HCT116 (cell line): Measurements from ENCODE around the gene CD99L2. TPM values are rescaled to one million over a fixed set of nuclear protein-coding genes. Genes with fewer than 3 reads are reported as not detected.

Experiments used
- ATAC-seq: fragments of 200-7000 bp; cut with Tn5 transposase; 2 replicates; pipeline ENCODE4 v1.9.1; 2020; ENCODE audit warnings: mild to moderate bottlenecking, moderate library complexity
- BruUV-seq: library from RNA; stranded (reverse); fragments of 400-500 nt; replicated peaks from 2 replicates; lab custom pipeline; 2021; lab: Mats Ljungman, UMichigan
- CTCF ChIA-PET: fragments of 300-600 bp; sonication (Branson Sonifier 250); formaldehyde crosslinking; loops from one replicate; lab custom pipeline; 2021; ENCODE audit warnings: antibody characterized with exemption; lab: Charles Lee
- POLR2A ChIA-PET: fragments of 300-600, 350-600 bp; sonication (Branson Sonifier 250); formaldehyde crosslinking; loops from one replicate; lab custom pipeline; 2021; ENCODE audit warnings: antibody characterized with exemption; lab: Charles Lee
- RAD21 ChIA-PET, 2 experiments: fragments of 300-600 bp; sonication (Branson Sonifier 250); formaldehyde crosslinking; loops; one replicate each; lab custom pipeline; 2023; ENCODE audit warnings: low total read pairs in 2 of 2; ENCODE audit not compliant: uncharacterized antibody in 2 of 2, unreplicated experiment in 2 of 2, low non-redundant PET in 1 of 2; lab: Charles Lee
- DNase-seq: peaks from one replicate; pipeline ENCODE4 v3.0.0-alpha.2; 2010; ENCODE audit warnings: low read depth, low spot score
- H2AFZ ChIP-seq: fragments of 200-600 bp; shearing (Covaris generic), sonication (generic); 2 replicates; pipeline ENCODE4 v1.6.1; 2017; ENCODE audit warnings: low read depth, mixed run types, mixed read lengths, antibody characterized with exemption, low read length; ENCODE audit not compliant: poor library complexity, severe bottlenecking
- H3K27ac ChIP-seq: 2 replicates; pipeline ENCODE4 v1.5.1; 2012; ENCODE audit warnings: low read depth, low read length
- H3K27me3 ChIP-seq: fragments of 200-600 bp; sonication (generic); 2 replicates; pipeline ENCODE4 v1.6.1; 2016; ENCODE audit warnings: mixed run types, low read length, mixed read lengths; ENCODE audit not compliant: insufficient read depth
- H3K36me3 ChIP-seq, 2 experiments: fragments of 200-500 bp in 1 of 2; fragments of 200-600 bp in 1 of 2; sonication (Bioruptor generic) in 1 of 2; sonication (generic) in 1 of 2; 2 replicates each; pipeline versions ENCODE4 v1.5.1 to v1.6.1; 2014 to 2016; ENCODE audit warnings: low read length in 2 of 2, inconsistent platforms in 1 of 2, mixed read lengths in 1 of 2, mixed run types in 1 of 2; ENCODE audit not compliant: insufficient read depth in 2 of 2, control insufficient read depth in 1 of 2
- H3K4me1 ChIP-seq, 2 experiments: fragments of 200-600 bp in 1 of 2; sonication (generic) in 1 of 2; 2 replicates each; pipeline versions ENCODE4 v1.5.1 to v1.6.1; 2012 to 2017; ENCODE audit warnings: low read length in 2 of 2, inconsistent platforms in 1 of 2, mild to moderate bottlenecking in 1 of 2, mixed read lengths in 1 of 2, mixed run types in 1 of 2, moderate library complexity in 1 of 2; ENCODE audit not compliant: insufficient read depth in 2 of 2, control insufficient read depth in 1 of 2
- H3K4me2 ChIP-seq: fragments of 200-600 bp; sonication (generic); 2 replicates; pipeline ENCODE4 v1.6.1; 2017; ENCODE audit warnings: mixed run types, low read length, mixed read lengths
- H3K4me3 ChIP-seq, 2 experiments: fragments of 200-600 bp in 1 of 2; sonication (generic) in 1 of 2; replicated peaks in 1 of 2; 2 replicates each; pipeline ENCODE4 v1.5.1; 2011 to 2016; ENCODE audit warnings: low read length in 2 of 2, control low read depth in 1 of 2, low read depth in 1 of 2, mild to moderate bottlenecking in 1 of 2, mixed read lengths in 1 of 2, mixed run types in 1 of 2
- H3K79me2 ChIP-seq: fragments of 200-600 bp; sonication (generic); 2 replicates; pipeline ENCODE4 v1.6.1; 2017; ENCODE audit warnings: mild to moderate bottlenecking, mixed run types, low read length, moderate library complexity, mixed read lengths; ENCODE audit not compliant: insufficient read depth
- H3K9ac ChIP-seq: fragments of 200-600 bp; sonication (generic); 2 replicates; pipeline ENCODE4 v1.6.1; 2016; ENCODE audit warnings: low read length, mixed read lengths
- H3K9me2 ChIP-seq: fragments of 200-600 bp; sonication (generic), shearing (Covaris generic); 2 replicates; pipeline ENCODE4 v1.6.1; 2017; ENCODE audit warnings: mixed run types, mild to moderate bottlenecking, moderate library complexity; ENCODE audit not compliant: insufficient read depth
- H3K9me3 ChIP-seq, 2 experiments: fragments of 200-500 bp in 1 of 2; fragments of 200-600 bp in 1 of 2; sonication (Bioruptor generic) in 1 of 2; sonication (generic) in 1 of 2; 2 replicates each; pipeline ENCODE4 v1.6.1; 2014 to 2017; ENCODE audit warnings: low read length in 2 of 2, mixed read lengths in 2 of 2, inconsistent platforms in 1 of 2, low read depth in 1 of 2, mild to moderate bottlenecking in 1 of 2, mixed run types in 1 of 2, moderate library complexity in 1 of 2; ENCODE audit not compliant: control insufficient read depth in 1 of 2, insufficient read depth in 1 of 2
- H4K20me1 ChIP-seq: fragments of 200-600 bp; sonication (generic), shearing (Covaris generic); 2 replicates; pipeline ENCODE4 v1.6.1; 2017; ENCODE audit warnings: mixed run types, mild to moderate bottlenecking, moderate library complexity; ENCODE audit not compliant: insufficient read depth
- CBX3 ChIP-seq: IDR thresholded peaks from 2 replicates; pipeline ENCODE4 v1.6.1; 2012; ENCODE audit warnings: low read depth
- CEBPB ChIP-seq: IDR thresholded peaks from 2 replicates; pipeline ENCODE4 v1.6.1; 2012; ENCODE audit warnings: low read depth
- EGR1 ChIP-seq: IDR thresholded peaks from 2 replicates; pipeline ENCODE4 v1.6.1; 2012; ENCODE audit warnings: low read depth
- ELF1 ChIP-seq: IDR thresholded peaks from 2 replicates; pipeline ENCODE4 v1.6.1; 2012; ENCODE audit warnings: low read depth, borderline replicate concordance
- EZH2 ChIP-seq: fragments of 200-600 bp; sonication (generic); IDR thresholded peaks from 2 replicates; pipeline ENCODE4 v1.6.1; 2017; ENCODE audit warnings: antibody characterized with exemption, mixed run types
- EZH2phosphoT487 ChIP-seq: fragments of 200-600 bp; IDR thresholded peaks from 2 replicates; pipeline ENCODE4 v1.6.1; 2018; ENCODE audit warnings: antibody characterized with exemption, borderline replicate concordance
- FOSL1 ChIP-seq: IDR thresholded peaks from 2 replicates; pipeline ENCODE4 v1.6.1; 2012; ENCODE audit warnings: low read depth
- JUND ChIP-seq: IDR thresholded peaks from 2 replicates; pipeline ENCODE4 v1.6.1; 2012
- MAX ChIP-seq: IDR thresholded peaks from 2 replicates; pipeline ENCODE4 v1.6.1; 2012
- POLR2A ChIP-seq: IDR thresholded peaks from 2 replicates; pipeline ENCODE4 v1.7.0; 2011; ENCODE audit warnings: borderline replicate concordance; ENCODE audit not compliant: insufficient read depth, insufficient read length; ENCODE audit errors: extremely low read depth
- POLR2AphosphoS5 ChIP-seq: IDR thresholded peaks from 2 replicates; pipeline ENCODE4 v1.6.1; 2011; ENCODE audit warnings: mild to moderate bottlenecking, low read depth, low read length, moderate library complexity
- SIN3A ChIP-seq: IDR thresholded peaks from 2 replicates; pipeline ENCODE4 v1.6.1; 2012; ENCODE audit warnings: low read depth
- SP1 ChIP-seq: IDR thresholded peaks from 2 replicates; pipeline ENCODE4 v1.6.1; 2012; ENCODE audit warnings: low read depth
- TCF7L2 ChIP-seq: IDR thresholded peaks from 2 replicates; pipeline ENCODE4 v1.7.0; 2011; ENCODE audit warnings: borderline replicate concordance, inconsistent platforms; ENCODE audit not compliant: insufficient read depth, insufficient read length; ENCODE audit errors: extremely low read depth
- YY1 ChIP-seq: IDR thresholded peaks from 2 replicates; pipeline ENCODE4 v1.6.1; 2011; ENCODE audit warnings: low read length, low read depth, moderate library complexity, mild to moderate bottlenecking; ENCODE audit not compliant: insufficient replicate concordance; ENCODE audit errors: extremely low read depth
- ZBTB33 ChIP-seq: IDR thresholded peaks from 2 replicates; pipeline ENCODE4 v1.6.1; 2011; ENCODE audit warnings: mild to moderate bottlenecking, low read length, moderate library complexity; ENCODE audit not compliant: insufficient replicate concordance; ENCODE audit errors: extremely low read depth
- ZFX ChIP-seq: fragments of 450-650 bp; IDR thresholded peaks from 2 replicates; pipeline ENCODE4 v1.6.1; 2017
- ZNF274 ChIP-seq: fragments of 200-500 bp; sonication (Bioruptor generic); IDR thresholded peaks from 2 replicates; pipeline ENCODE4 v1.6.1; 2014; ENCODE audit warnings: mild to moderate bottlenecking, low read depth, low read length, inconsistent platforms
- intact Hi-C: fragments of 100-400 bp; cut with micrococcal nuclease; formaldehyde crosslinking; loops from 2 replicates; pipeline ENCODE4 v1.10.0; 2022
- total RNA-seq: library from RNA; stranded (reverse); gene quantifications from one replicate; pipeline ENCODE4 v1.2.1, GENCODE V29; 2021; ENCODE audit not compliant: unreplicated experiment
- TF ChIP-seq, protein P1 (sequence below), 3 experiments: fragments of 200-600 bp in 1 of 3; sonication (generic) in 1 of 3; IDR thresholded peaks in 2 of 3; conservative IDR thresholded peaks in 1 of 3; 2 replicates each; pipeline ENCODE4 v1.5.1; 2012 to 2017; ENCODE audit warnings: low read depth in 2 of 3, low read length in 2 of 3, antibody characterized with exemption in 1 of 3, borderline replicate concordance in 1 of 3, control low read depth in 1 of 3, mild to moderate bottlenecking in 1 of 3, mixed read lengths in 1 of 3, mixed run types in 1 of 3, moderate library complexity in 1 of 3; ENCODE audit not compliant: insufficient read depth in 1 of 3
- TF ChIP-seq, protein P2 (sequence below): IDR thresholded peaks from 2 replicates; pipeline ENCODE4 v1.6.1; 2012; ENCODE audit warnings: low read depth

Gene CD99L2
- total RNA-seq, 1 experiment from 2014 or later: 6.2 TPM

DNA sequence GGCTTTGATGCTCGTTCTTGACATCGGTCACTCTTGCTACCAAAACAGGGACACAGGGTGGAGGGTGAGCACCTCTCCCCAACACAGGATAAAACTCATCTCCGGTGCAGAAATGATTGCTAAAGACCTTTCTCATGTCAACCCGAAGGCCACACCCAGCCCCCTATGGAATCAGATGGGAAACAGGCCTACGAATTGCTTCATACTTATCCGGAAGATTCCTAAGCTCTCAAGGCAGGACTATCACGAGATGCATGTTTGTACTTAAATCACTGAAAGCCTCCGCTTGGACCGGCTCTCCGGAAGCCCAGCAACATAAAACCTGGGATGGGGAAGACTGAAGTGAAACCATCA is 130.4 kb downstream of the CD99L2 start:
- Histone ChIP-seq H3K9me2 (no peaks in the 10 kb centered on the region), H3K79me2 (no peaks in the 10 kb centered on the region), H2AFZ (no peak overlapping the region), H4K20me1 (no peaks in the 10 kb centered on the region), H3K27ac (no peak overlapping the region), H3K4me3 (no peak overlapping the region), H3K27me3 (no peaks in the 10 kb centered on the region), H3K4me2 (no peak overlapping the region), H3K4me1 (no peaks in the 10 kb centered on the region), H3K36me3 (no peaks in the 10 kb centered on the region), H3K9ac (no peak overlapping the region), H3K9me3 (no peaks in the 10 kb centered on the region)
- CTCF ChIA-PET: no interaction called here
- RAD21 ChIA-PET: no interaction called here
- POLR2A ChIA-PET: no interaction called here
- BruUV-seq: no TSS peak
- intact Hi-C loops: no loop called here
- DNase-seq (no peak), ATAC-seq (no peak)
- TF ChIP-seq ZFX (no peak), ZNF274 (no peak), TCF7L2 (no peak), EZH2 (no peak), FOSL1 (no peak), POLR2AphosphoS5 (no peak), SIN3A (no peak), CBX3 (no peak), CEBPB (no peak), ELF1 (no peak), EZH2phosphoT487 (no peak), JUND (no peak), POLR2A (no peak), EGR1 (no peak), ZBTB33 (no peak), SP1 (no peak), YY1 (no peak), MAX (no peak)
- TF ChIP-seq, protein P1, sequence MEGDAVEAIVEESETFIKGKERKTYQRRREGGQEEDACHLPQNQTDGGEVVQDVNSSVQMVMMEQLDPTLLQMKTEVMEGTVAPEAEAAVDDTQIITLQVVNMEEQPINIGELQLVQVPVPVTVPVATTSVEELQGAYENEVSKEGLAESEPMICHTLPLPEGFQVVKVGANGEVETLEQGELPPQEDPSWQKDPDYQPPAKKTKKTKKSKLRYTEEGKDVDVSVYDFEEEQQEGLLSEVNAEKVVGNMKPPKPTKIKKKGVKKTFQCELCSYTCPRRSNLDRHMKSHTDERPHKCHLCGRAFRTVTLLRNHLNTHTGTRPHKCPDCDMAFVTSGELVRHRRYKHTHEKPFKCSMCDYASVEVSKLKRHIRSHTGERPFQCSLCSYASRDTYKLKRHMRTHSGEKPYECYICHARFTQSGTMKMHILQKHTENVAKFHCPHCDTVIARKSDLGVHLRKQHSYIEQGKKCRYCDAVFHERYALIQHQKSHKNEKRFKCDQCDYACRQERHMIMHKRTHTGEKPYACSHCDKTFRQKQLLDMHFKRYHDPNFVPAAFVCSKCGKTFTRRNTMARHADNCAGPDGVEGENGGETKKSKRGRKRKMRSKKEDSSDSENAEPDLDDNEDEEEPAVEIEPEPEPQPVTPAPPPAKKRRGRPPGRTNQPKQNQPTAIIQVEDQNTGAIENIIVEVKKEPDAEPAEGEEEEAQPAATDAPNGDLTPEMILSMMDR (IDR thresholded peaks at IDR 0.05 in 2 of 3, conservative IDR thresholded peaks at IDR 0.05 in 1 of 3; ENCODE audit: borderline replicate concordance in 1 of 3, insufficient read depth in 1 of 3, low read depth in 2 of 3, low read length in 2 of 3): no peak
- TF ChIP-seq, protein P2, sequence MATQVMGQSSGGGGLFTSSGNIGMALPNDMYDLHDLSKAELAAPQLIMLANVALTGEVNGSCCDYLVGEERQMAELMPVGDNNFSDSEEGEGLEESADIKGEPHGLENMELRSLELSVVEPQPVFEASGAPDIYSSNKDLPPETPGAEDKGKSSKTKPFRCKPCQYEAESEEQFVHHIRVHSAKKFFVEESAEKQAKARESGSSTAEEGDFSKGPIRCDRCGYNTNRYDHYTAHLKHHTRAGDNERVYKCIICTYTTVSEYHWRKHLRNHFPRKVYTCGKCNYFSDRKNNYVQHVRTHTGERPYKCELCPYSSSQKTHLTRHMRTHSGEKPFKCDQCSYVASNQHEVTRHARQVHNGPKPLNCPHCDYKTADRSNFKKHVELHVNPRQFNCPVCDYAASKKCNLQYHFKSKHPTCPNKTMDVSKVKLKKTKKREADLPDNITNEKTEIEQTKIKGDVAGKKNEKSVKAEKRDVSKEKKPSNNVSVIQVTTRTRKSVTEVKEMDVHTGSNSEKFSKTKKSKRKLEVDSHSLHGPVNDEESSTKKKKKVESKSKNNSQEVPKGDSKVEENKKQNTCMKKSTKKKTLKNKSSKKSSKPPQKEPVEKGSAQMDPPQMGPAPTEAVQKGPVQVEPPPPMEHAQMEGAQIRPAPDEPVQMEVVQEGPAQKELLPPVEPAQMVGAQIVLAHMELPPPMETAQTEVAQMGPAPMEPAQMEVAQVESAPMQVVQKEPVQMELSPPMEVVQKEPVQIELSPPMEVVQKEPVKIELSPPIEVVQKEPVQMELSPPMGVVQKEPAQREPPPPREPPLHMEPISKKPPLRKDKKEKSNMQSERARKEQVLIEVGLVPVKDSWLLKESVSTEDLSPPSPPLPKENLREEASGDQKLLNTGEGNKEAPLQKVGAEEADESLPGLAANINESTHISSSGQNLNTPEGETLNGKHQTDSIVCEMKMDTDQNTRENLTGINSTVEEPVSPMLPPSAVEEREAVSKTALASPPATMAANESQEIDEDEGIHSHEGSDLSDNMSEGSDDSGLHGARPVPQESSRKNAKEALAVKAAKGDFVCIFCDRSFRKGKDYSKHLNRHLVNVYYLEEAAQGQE: no peak
- TF ChIP-seq, all 23 proteins: peak for 0
